Measurements from ENCODE around the gene DNAJC1. TPM values are rescaled to one million over a fixed set of nuclear protein-coding genes. Genes with fewer than 3 reads are reported as not detected.
A peak's percentile ranks its signal among the peaks of the same experiment; 100 is the strongest.

DNAJC1 gene
- polyA plus RNA-seq, 1 donor from 2014 or later = 15.9 TPM

GRCh38 chr10:21727452-21728168 is 275.9 kb downstream of the DNAJC1 start:
- H3K36me3 ChIP-seq (ENCODE audit: insufficient read depth, low read length) = no peaks in the 10 kb centered on the region
- no peak overlapping the region for H2AFZ ChIP-seq (ENCODE audit: low read depth, low read length)
- H3K27me3 ChIP-seq (ENCODE audit: insufficient read depth, low read depth, low read length) = no peaks in the 10 kb centered on the region
- H3K9me3 ChIP-seq (ENCODE audit: low read length) = no peaks in the 10 kb centered on the region
- H3K27ac ChIP-seq (ENCODE audit: low read length) = peak overlapping the region; percentile 77
- no peak overlapping the region for H3K4me2 ChIP-seq (ENCODE audit: low read length)
- H3F3A ChIP-seq (ENCODE audit: insufficient read depth, low read length, poor library complexity, severe bottlenecking) = peaks cover 6% of the 10 kb centered on the region
- no peaks in the 10 kb centered on the region for H3K79me2 ChIP-seq (replicated peaks; ENCODE audit: insufficient read depth, low read length)
- H3K9ac ChIP-seq (ENCODE audit: low read length) = peak overlapping the region; percentile 45
- no peaks in the 10 kb centered on the region for H4K20me1 ChIP-seq (ENCODE audit: insufficient read depth)
- TF ChIP-seq EP300 (conservative IDR thresholded peaks at IDR 0.05; ENCODE audit: poor library complexity, severe bottlenecking) (no peak), TAF1 (IDR thresholded peaks at IDR 0.05; ENCODE audit: low read depth) (no peak), SMC3 (conservative IDR thresholded peaks at IDR 0.05; ENCODE audit: poor library complexity) (no peak), EZH2 (IDR thresholded peaks at IDR 0.05; ENCODE audit: borderline replicate concordance, insufficient read depth, low read length, poor library complexity, severe bottlenecking) (no peak), POLR2AphosphoS5 (IDR thresholded peaks at IDR 0.05) (no peak), RAD21 (conservative IDR thresholded peaks at IDR 0.05) (no peak), REST (IDR thresholded peaks at IDR 0.05; ENCODE audit: borderline replicate concordance) (no peak), CTCF (IDR thresholded peaks at IDR 0.05; ENCODE audit: poor library complexity, severe bottlenecking) (no peak)
- peak overlapping the region; percentile 35 for H3K4me3 ChIP-seq (ENCODE audit: low read length)
- no peaks in the 10 kb centered on the region for H3K9me2 ChIP-seq (ENCODE audit: insufficient read depth, low read length)

- no peaks in the 10 kb centered on the region for H3K36me3 ChIP-seq (ENCODE audit: insufficient read depth, low read length)
- H3K9me2 ChIP-seq (ENCODE audit: insufficient read depth, low read length) = no peaks in the 10 kb centered on the region
- TF ChIP-seq REST (IDR thresholded peaks at IDR 0.05; ENCODE audit: borderline replicate concordance) (no peak), EZH2 (IDR thresholded peaks at IDR 0.05; ENCODE audit: borderline replicate concordance, insufficient read depth, low read length, poor library complexity, severe bottlenecking) (no peak), EP300 (conservative IDR thresholded peaks at IDR 0.05; ENCODE audit: poor library complexity, severe bottlenecking) (peak; percentile 35)
- no peaks in the 10 kb centered on the region for H3K9me3 ChIP-seq (ENCODE audit: low read length)
- peak overlapping the region; percentile 45 for H3K9ac ChIP-seq (ENCODE audit: low read length)
- no peaks in the 10 kb centered on the region for H3K79me2 ChIP-seq (replicated peaks; ENCODE audit: insufficient read depth, low read length)
- peak overlapping the region; percentile 77 for H3K27ac ChIP-seq (ENCODE audit: low read length)
- no peaks in the 10 kb centered on the region for H4K20me1 ChIP-seq (ENCODE audit: insufficient read depth)
- H3K4me3 ChIP-seq (ENCODE audit: low read length) = peak overlapping the region; percentile 35
- H3K4me2 ChIP-seq (ENCODE audit: low read length) = no peak overlapping the region
- peaks cover 6% of the 10 kb centered on the region for H3F3A ChIP-seq (ENCODE audit: insufficient read depth, low read length, poor library complexity, severe bottlenecking)
- no peaks in the 10 kb centered on the region for H3K27me3 ChIP-seq (ENCODE audit: insufficient read depth, low read depth, low read length)
- no peak overlapping the region for H2AFZ ChIP-seq (ENCODE audit: low read depth, low read length)
Observed at GRCh38 chr10:21726601-21727225, 276.8 kb downstream of the DNAJC1 start.

Data from neural cell (in vitro differentiated cells).